Measurements from ENCODE around the gene PTX4.

GRCh38 chr16:1511662-1512569, 23.2 kb upstream of the PTX4 start:
- TF ChIP-seq POLR2A (IDR thresholded peaks at IDR 0.05) (no peak), CTCF (IDR thresholded peaks at IDR 0.05) (no peak), POLR2AphosphoS5 (IDR thresholded peaks at IDR 0.05) (no peak)
